NT2/D1 (cell line): ENCODE data around the gene DIP2C.
"Not testable (repeated sequence)": the region's sequence is repeated elsewhere in the genome, so short reads cannot be mapped to it uniquely, and the experiment has no call there.

Source experiments
- DNase-seq: peaks from one replicate; pipeline ENCODE4 v3.0.0-alpha.2; 2011; ENCODE audit warnings: low read depth, low spot score
- H3K27me3 ChIP-seq: 2 replicates; pipeline ENCODE4 v1.6.0; 2011; ENCODE audit warnings: mild to moderate bottlenecking; ENCODE audit not compliant: insufficient read length, insufficient read depth
- H3K36me3 ChIP-seq: 2 replicates; pipeline ENCODE4 v1.6.1; 2011; ENCODE audit warnings: mild to moderate bottlenecking, low read length, mixed read lengths; ENCODE audit not compliant: insufficient read depth, insufficient read length
- H3K4me1 ChIP-seq: 2 replicates; pipeline ENCODE4 v1.5.1; 2011; ENCODE audit not compliant: insufficient read depth, insufficient read length
- H3K4me3 ChIP-seq: 2 replicates; pipeline ENCODE4 v1.5.1; 2011; ENCODE audit warnings: low read depth; ENCODE audit not compliant: insufficient read length
- H3K9ac ChIP-seq: 2 replicates; pipeline ENCODE4 v1.6.0; 2011; ENCODE audit warnings: low read depth; ENCODE audit not compliant: insufficient read length
- H3K9me3 ChIP-seq: 2 replicates; pipeline ENCODE4 v1.5.1; 2011; ENCODE audit warnings: mild to moderate bottlenecking, low read length; ENCODE audit not compliant: insufficient read depth
- SUZ12 ChIP-seq: IDR thresholded peaks from 2 replicates; pipeline ENCODE4 v1.6.1; 2011; ENCODE audit not compliant: insufficient read length, insufficient read depth; ENCODE audit errors: extremely low read depth
- YY1 ChIP-seq: IDR thresholded peaks from 2 replicates; pipeline ENCODE4 v1.6.1; 2011; ENCODE audit not compliant: insufficient read length, insufficient read depth
- ZNF274 ChIP-seq: IDR thresholded peaks from 2 replicates; pipeline ENCODE4 v1.6.1; 2011; ENCODE audit warnings: mild to moderate bottlenecking, low read depth, low read length

DIP2C gene

DNA sequence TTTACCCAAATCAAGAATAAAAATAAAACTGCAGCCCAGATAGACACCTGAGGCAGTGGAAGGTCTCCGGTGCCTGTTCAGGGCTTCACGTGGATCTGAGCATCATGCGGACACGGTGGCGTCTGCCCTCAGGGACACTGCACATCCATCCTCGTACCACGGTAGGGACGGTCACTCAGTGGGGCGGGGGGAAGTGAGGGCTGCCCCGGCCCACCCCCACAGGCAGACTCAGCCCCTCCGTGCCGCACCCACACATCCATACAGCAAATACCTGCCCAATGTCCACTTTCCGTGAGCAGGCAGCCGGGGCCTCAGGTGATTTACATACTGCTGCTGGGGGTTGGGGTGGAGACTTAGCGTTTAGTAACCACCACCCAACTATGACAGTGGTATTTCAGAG is 207.8 kb downstream of the DIP2C start:
- no peaks in the 10 kb centered on the region for H3K9me3 ChIP-seq
- H3K4me1 ChIP-seq: peaks cover 6% of the 10 kb centered on the region
- no peak for TF ChIP-seq ZNF274
- TF ChIP-seq SUZ12: no peak
- TF ChIP-seq YY1: no peak
- no peaks in the 10 kb centered on the region for H3K27me3 ChIP-seq
- no peak for DNase-seq
- peaks cover 9% of the 10 kb centered on the region for H3K36me3 ChIP-seq
- no peak overlapping the region for H3K4me3 ChIP-seq
- H3K9ac ChIP-seq: no peak overlapping the region

DNA sequence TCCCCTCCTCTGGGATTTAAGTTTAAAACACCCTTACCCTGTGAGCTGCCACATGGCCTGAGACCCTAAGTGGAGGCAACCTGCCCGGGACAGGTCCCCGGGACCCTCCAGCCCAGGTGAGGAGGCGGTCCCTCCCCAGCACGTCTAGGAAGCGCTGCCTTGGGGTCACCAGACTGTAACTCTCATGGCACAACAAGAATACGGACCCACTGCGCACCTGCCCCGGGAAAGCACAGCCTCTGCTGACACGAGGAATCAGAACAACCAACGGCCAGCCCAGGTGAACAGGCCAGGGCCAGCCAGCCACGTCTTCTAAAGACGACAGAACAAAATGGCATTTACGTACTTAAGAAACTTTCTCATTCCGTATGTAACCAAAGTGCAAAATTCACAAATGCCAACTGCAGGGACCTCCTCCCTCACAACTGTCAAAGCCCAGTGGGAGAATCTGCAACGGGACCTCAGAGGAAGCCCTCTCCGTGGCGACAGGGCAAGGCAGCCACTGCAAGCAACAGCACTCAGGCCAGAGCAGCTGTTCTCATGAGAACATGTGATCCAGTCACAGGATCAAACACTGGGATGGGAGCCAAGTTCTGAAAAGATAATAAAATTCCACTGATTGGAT is 208.4 kb downstream of the DIP2C start:
- TF ChIP-seq ZNF274: no peak
- no peak for TF ChIP-seq YY1
- TF ChIP-seq SUZ12: no peak
- no peak overlapping the region for H3K9ac ChIP-seq
- no peak for DNase-seq
- H3K4me3 ChIP-seq: no peak overlapping the region
- H3K36me3 ChIP-seq: peaks cover 9% of the 10 kb centered on the region
- no peaks in the 10 kb centered on the region for H3K27me3 ChIP-seq
- H3K4me1 ChIP-seq: peaks cover 6% of the 10 kb centered on the region
- no peaks in the 10 kb centered on the region for H3K9me3 ChIP-seq

DNA sequence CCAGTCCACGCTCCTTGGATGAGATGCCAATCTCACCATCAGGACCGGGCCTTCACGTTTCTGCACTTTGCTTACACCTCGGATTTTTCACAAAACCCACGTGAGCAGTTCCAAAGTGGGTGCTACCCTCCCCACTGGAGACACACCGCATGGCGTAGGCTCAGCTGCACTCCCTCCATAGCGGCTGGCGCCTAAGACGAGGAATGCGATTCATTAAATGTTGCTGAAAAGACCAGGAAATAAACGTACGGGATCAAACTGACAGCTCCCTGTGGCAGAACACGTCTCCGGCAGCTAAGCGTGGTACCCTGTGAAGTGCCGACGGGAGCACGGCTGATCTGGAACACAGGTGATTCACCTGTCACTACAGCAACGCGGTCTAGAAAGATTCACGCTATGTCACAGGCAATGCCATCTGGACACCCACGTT is 209.0 kb downstream of the DIP2C start:
- Histone ChIP-seq H3K4me1 (peaks cover 6% of the 10 kb centered on the region), H3K9ac (no peak overlapping the region), H3K4me3 (no peak overlapping the region), H3K27me3 (no peaks in the 10 kb centered on the region), H3K9me3 (no peaks in the 10 kb centered on the region), H3K36me3 (peaks cover 9% of the 10 kb centered on the region)
- DNase-seq: no peak
- TF ChIP-seq SUZ12 (no peak), ZNF274 (no peak), YY1 (no peak)

DNA sequence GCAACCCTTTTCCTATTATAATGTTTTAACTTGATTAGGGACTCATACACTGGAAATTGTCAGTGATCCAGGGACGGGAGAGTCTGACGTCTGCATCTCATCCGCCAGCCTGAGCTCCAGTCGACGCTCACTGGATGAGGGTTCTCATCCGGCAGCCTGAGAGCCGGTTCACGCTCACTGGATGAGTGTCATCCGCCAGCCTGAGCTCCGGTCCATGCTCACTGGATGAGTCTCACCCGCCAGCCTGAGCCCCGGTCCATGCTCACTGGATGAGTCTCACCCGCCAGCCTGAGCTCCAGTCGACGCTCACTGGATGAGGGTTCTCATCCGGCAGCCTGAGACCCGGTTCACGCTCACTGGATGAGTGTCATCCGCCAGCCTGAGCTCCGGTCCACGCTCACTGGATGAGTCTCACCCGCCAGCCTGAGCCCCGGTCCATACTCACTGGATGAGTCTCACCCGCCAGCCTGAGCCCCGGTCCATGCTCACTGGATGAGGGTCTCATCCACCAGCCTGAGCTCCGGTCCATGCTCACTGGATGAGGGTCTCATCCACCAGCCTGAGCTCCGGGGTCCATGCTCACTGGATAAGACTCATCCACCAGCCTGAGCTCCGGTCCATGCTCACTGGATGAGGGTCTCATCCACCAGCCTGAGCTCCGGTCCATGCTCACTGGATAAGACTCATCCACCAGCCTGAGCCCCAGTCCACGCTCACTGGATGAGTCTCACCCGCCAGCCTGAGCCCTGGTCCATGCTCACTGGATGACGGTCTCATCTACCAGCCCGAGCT is 209.6 kb downstream of the DIP2C start:
- H3K27me3 ChIP-seq, H3K9me3 ChIP-seq, H3K9ac ChIP-seq, H3K4me1 ChIP-seq, H3K4me3 ChIP-seq, DNase-seq: not testable (repeated sequence)
- H3K36me3 ChIP-seq: peaks cover 15% of the 10 kb centered on the region

DNA sequence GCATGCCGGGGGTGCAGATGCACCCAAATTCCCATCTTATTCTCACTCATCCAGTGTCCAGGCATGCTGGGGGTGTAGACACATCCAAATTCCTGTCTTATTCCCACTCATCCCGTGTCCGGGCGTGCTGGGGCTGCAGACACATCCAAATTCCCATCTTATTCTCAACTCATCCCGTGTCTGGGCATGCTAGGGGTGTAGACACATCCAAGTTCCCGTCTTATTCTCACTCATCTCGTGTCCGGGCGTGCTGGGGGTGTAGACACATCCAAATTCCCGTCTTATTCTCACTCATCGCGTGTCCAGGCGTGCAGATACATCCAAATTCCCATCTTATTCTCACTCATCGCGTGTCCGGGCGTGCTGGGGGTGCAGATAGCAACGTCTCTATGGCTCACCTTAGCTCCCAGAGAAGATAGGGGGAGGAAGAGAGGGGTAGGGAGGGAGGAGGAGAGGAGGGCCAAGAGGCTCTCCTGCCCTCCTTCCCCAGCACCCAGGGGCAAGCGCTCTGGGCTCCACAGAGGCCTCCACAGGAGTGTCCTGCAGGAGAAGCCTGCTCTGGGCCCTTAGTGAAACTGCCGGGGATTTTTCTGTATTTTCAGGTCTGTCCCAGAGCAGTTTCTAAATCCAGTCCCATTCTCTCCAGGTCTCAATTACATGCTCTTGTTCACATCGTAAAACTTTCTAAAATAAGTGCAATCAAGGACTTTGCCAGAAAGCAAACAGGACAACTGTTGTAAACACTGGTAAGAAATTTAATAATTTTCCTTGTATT is 210.8 kb downstream of the DIP2C start:
- Histone ChIP-seq H3K27me3 (no peaks in the 10 kb centered on the region), H3K4me3 (no peak overlapping the region), H3K9me3 (no peaks in the 10 kb centered on the region), H3K4me1 (no peaks in the 10 kb centered on the region), H3K36me3 (peaks cover 16% of the 10 kb centered on the region), H3K9ac (no peak overlapping the region)
- TF ChIP-seq ZNF274 (no peak), SUZ12 (no peak), YY1 (no peak)
- DNase-seq: no peak

DNA sequence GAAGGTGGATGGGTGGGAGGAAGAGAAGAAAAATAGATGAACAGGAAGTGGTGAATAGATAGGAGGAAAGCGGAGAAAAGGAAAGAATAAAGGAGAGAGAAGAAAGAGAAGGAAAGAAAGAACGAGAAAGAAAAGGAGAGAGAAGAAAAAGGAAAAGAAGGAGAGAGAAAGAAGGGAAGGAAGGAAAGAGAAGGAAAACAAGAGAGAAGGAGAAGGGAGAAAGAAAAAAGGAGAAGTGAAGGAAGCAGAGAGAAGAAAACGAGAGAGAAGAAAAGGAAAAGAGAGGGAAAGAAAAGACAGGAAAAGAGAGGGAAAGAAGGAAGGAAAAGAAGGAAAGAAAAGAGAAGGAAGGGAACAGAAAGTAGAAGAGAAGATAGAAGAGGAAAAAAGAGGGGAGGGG is 211.8 kb downstream of the DIP2C start:
- no peak overlapping the region for H3K9ac ChIP-seq
- peaks cover 14% of the 10 kb centered on the region for H3K36me3 ChIP-seq

DNA sequence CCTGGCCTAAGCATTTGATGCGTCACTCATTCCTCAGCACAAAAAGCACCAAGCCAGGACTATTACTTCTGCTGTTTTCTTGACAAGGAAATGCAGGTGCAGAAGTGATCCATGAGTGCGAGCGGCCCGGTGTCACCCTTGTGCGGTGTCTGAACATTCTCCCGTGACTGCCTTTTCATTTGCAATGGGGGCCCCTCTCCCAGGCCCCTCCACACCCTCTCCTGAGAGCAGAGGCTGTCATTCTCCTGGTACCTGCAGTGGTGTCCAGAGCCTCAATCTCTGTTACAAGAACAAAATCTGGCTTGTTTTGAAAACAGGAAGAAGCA is 213.1 kb downstream of the DIP2C start:
- no peaks in the 10 kb centered on the region for H3K27me3 ChIP-seq
- no peak for TF ChIP-seq ZNF274
- TF ChIP-seq SUZ12: no peak
- TF ChIP-seq YY1: no peak
- DNase-seq: no peak
- no peak overlapping the region for H3K4me3 ChIP-seq
- H3K9ac ChIP-seq: no peak overlapping the region
- H3K4me1 ChIP-seq: no peaks in the 10 kb centered on the region
- peaks cover 15% of the 10 kb centered on the region for H3K36me3 ChIP-seq
- no peaks in the 10 kb centered on the region for H3K9me3 ChIP-seq

More for the DNA sequence above, 211.8 kb downstream of the DIP2C start:
- Histone ChIP-seq H3K9me3 (no peaks in the 10 kb centered on the region), H3K4me1 (no peaks in the 10 kb centered on the region), H3K4me3 (no peak overlapping the region), H3K27me3 (no peaks in the 10 kb centered on the region)
- TF ChIP-seq SUZ12 (no peak), YY1 (no peak), ZNF274 (no peak)
- DNase-seq: no peak
